ENCODE measurements around the gene RHBG. TPM values are rescaled to one million over a fixed set of nuclear protein-coding genes. Genes with fewer than 3 reads are reported as not detected.

RHBG gene
- polyA plus RNA-seq, 4 donors, result 0.26 to 26.3 (median 10.4) TPM

GRCh38 chr1:156402331-156403020, 33.5 kb downstream of the RHBG start:
- no peak for DNase-seq (ENCODE audit: low read depth in 4 of 4, low spot score in 3 of 4)

- DNase-seq (ENCODE audit: low read depth in 4 of 4, low spot score in 3 of 4), result no peak
These were observed 36.7 kb downstream of the RHBG start for GRCh38 chr1:156405670-156406069.

- no peak for DNase-seq (ENCODE audit: low read depth in 4 of 4, low spot score in 3 of 4)
These were observed 37.2 kb downstream of the RHBG start for GRCh38 chr1:156406251-156406650.

GRCh38 chr1:156407344-156407743, 38.3 kb downstream of the RHBG start:
- DNase-seq (ENCODE audit: low read depth in 4 of 4, low spot score in 3 of 4), result no peak

GRCh38 chr1:156407760-156408159, 38.7 kb downstream of the RHBG start:
- DNase-seq (ENCODE audit: low read depth in 4 of 4, low spot score in 3 of 4), result no peak

GRCh38 chr1:156409439-156409838, 40.4 kb downstream of the RHBG start:
- no peak for DNase-seq (ENCODE audit: low read depth in 4 of 4, low spot score in 3 of 4)

- no peak for DNase-seq (ENCODE audit: low read depth in 4 of 4, low spot score in 3 of 4)
These were observed 41.2 kb downstream of the RHBG start for GRCh38 chr1:156410238-156410637.

GRCh38 chr1:156410740-156411139, 41.7 kb downstream of the RHBG start:
- no peak for DNase-seq (ENCODE audit: low read depth in 4 of 4, low spot score in 3 of 4)

GRCh38 chr1:156412653-156413321, 43.8 kb downstream of the RHBG start:
- no peak for DNase-seq (ENCODE audit: low read depth in 4 of 4, low spot score in 3 of 4)

GRCh38 chr1:156413391-156414246, 44.6 kb downstream of the RHBG start:
- DNase-seq (ENCODE audit: low read depth in 4 of 4, low spot score in 3 of 4), result no peak

- DNase-seq (ENCODE audit: low read depth in 4 of 4, low spot score in 3 of 4), result no peak
These were observed 45.6 kb downstream of the RHBG start for GRCh38 chr1:156414461-156415064.

GRCh38 chr1:156416993-156417392, 48.0 kb downstream of the RHBG start:
- DNase-seq (ENCODE audit: low read depth in 4 of 4, low spot score in 3 of 4), result no peak

GRCh38 chr1:156417401-156418020, 48.5 kb downstream of the RHBG start:
- no peak for DNase-seq (ENCODE audit: low read depth in 4 of 4, low spot score in 3 of 4)

- no peak for DNase-seq (ENCODE audit: low read depth in 4 of 4, low spot score in 3 of 4)
These were observed 49.5 kb downstream of the RHBG start for GRCh38 chr1:156418416-156419070.

- no peak for DNase-seq (ENCODE audit: low read depth in 4 of 4, low spot score in 3 of 4)
These were observed 50.8 kb downstream of the RHBG start for GRCh38 chr1:156419854-156420204.

- DNase-seq (ENCODE audit: low read depth in 4 of 4, low spot score in 3 of 4), result no peak
These were observed 51.4 kb downstream of the RHBG start for GRCh38 chr1:156420205-156421061.

- peak in 3 of 4 donors; percentile 40 to 54 (median 52) for DNase-seq (ENCODE audit: low read depth in 4 of 4, low spot score in 3 of 4)
These were observed 52.3 kb downstream of the RHBG start for GRCh38 chr1:156421062-156421938.

- DNase-seq (ENCODE audit: low read depth in 4 of 4, low spot score in 3 of 4), result no peak
These were observed 53.1 kb downstream of the RHBG start for GRCh38 chr1:156421939-156422601.
